B cell (primary cell): Measurements from ENCODE around the gene ALDH1B1. TPM values are rescaled to one million over a fixed set of nuclear protein-coding genes. Genes with fewer than 3 reads are reported as not detected.

ENCODE experiments used
- ATAC-seq: fragments of 200-7000 bp; cut with Tn5 transposase; one replicate; pipeline ENCODE4 v1.10.0; 2021; ENCODE audit warnings: low read depth, mild to moderate bottlenecking, moderate number of reproducible peaks, moderate library complexity
- CTCF ChIA-PET: fragments of 350-600 bp; sonication (Branson Sonifier 250); formaldehyde crosslinking; loops from one replicate; lab custom pipeline; 2021; ENCODE audit warnings: antibody characterized with exemption, inconsistent platforms; lab: Charles Lee
- POLR2A ChIA-PET: fragments of 350-600 bp; sonication (Branson Sonifier 250); formaldehyde crosslinking; loops from one replicate; lab custom pipeline; 2021; ENCODE audit warnings: antibody characterized with exemption; lab: Charles Lee
- DNase-seq: peaks from one replicate; pipeline ENCODE4 v3.0.0; 2013
- H2AFZ ChIP-seq: 2 replicates; pipeline ENCODE4 v1.6.1; 2012; ENCODE audit warnings: mild to moderate bottlenecking, low read depth, low read length; ENCODE audit not compliant: insufficient read depth, poor library complexity, severe bottlenecking
- H3K27ac ChIP-seq, 2 donors: 1 replicate in 1 of 2; 2 replicates in 1 of 2; pipeline ENCODE4 v1.5.1; 2012 to 2013; ENCODE audit warnings: low read length in 2 of 2, mild to moderate bottlenecking in 2 of 2, moderate library complexity in 1 of 2
- H3K27me3 ChIP-seq, 4 experiments: fragments of 200-600 bp in 1 of 4; sonication (generic) in 1 of 4; replicated peaks in 1 of 4; 1 replicate in 2 of 4; 2 replicates in 2 of 4; pipeline versions ENCODE4 v1.6.1 to v1.7.0; 2013 to 2016; ENCODE audit warnings: low read length in 3 of 4, mild to moderate bottlenecking in 2 of 4, mixed read lengths in 1 of 4, moderate library complexity in 1 of 4; ENCODE audit not compliant: insufficient read depth in 4 of 4, control insufficient read depth in 3 of 4; ENCODE audit errors: control extremely low read depth in 1 of 4
- H3K36me3 ChIP-seq, 2 experiments: replicated peaks in 1 of 2; 1 replicate in 1 of 2; 2 replicates in 1 of 2; pipeline versions ENCODE4 v1.6.1 to v1.7.1; 2013; ENCODE audit warnings: low read length in 1 of 2; ENCODE audit not compliant: insufficient read depth in 2 of 2, control insufficient read depth in 1 of 2; ENCODE audit errors: control extremely low read depth in 1 of 2, extremely low read depth in 1 of 2
- H3K4me1 ChIP-seq, 2 donors: fragments of 200-600 bp in 1 of 2; sonication (generic) in 1 of 2; 1 replicate in 1 of 2; 2 replicates in 1 of 2; pipeline versions ENCODE4 v1.5.1 to v1.6.1; 2013 to 2017; ENCODE audit warnings: low read length in 2 of 2; ENCODE audit not compliant: control insufficient read depth in 2 of 2, insufficient read depth in 2 of 2
- H3K4me2 ChIP-seq: replicated peaks from 2 replicates; pipeline ENCODE3; 2012; ENCODE audit warnings: mild to moderate bottlenecking, low read depth, low read length; ENCODE audit not compliant: poor library complexity, severe bottlenecking
- H3K4me3 ChIP-seq, 5 experiments: fragments of 200-600 bp in 1 of 5; sonication (generic) in 1 of 5; 1 replicate in 3 of 5; 2 replicates in 2 of 5; pipeline versions ENCODE4 v1.5.1 to v1.7.0; 2011 to 2016; ENCODE audit warnings: low read length in 4 of 5, mild to moderate bottlenecking in 4 of 5, low read depth in 2 of 5, control low read depth in 1 of 5, moderate library complexity in 1 of 5; ENCODE audit not compliant: insufficient read depth in 1 of 5; ENCODE audit errors: control extremely low read depth in 1 of 5, extremely low read depth in 1 of 5
- H3K79me2 ChIP-seq: fragments of 200-600 bp; sonication (generic); one replicate; pipeline ENCODE4 v1.6.0; 2016; ENCODE audit warnings: low read length; ENCODE audit not compliant: control insufficient read depth, insufficient read depth
- H3K9ac ChIP-seq: fragments of 200-600 bp; sonication (generic); 2 replicates; pipeline ENCODE4 v1.6.1; 2017; ENCODE audit warnings: mild to moderate bottlenecking, low read length, moderate library complexity
- H3K9me3 ChIP-seq, 3 donors: one replicate each; pipeline versions ENCODE4 v1.6.1 to v1.7.1; 2013; ENCODE audit warnings: low read length in 2 of 3; ENCODE audit not compliant: control insufficient read depth in 2 of 3, insufficient read depth in 1 of 3; ENCODE audit errors: control extremely low read depth in 1 of 3
- H4K20me1 ChIP-seq: 2 replicates; pipeline ENCODE4 v1.6.0; 2012; ENCODE audit warnings: mild to moderate bottlenecking, low read length; ENCODE audit not compliant: insufficient read depth, control insufficient read depth, poor library complexity, severe bottlenecking
- H3K27ac Mint-ChIP-seq: one replicate; pipeline ENCODE4 v1.8.0; 2021; ENCODE audit warnings: mixed read lengths
- H3K27me3 Mint-ChIP-seq: one replicate; pipeline ENCODE4 v1.8.0; 2021; ENCODE audit warnings: mixed read lengths
- H3K4me1 Mint-ChIP-seq: one replicate; pipeline ENCODE4 v1.8.0; 2021; ENCODE audit warnings: mixed read lengths
- H3K4me3 Mint-ChIP-seq: one replicate; pipeline ENCODE4 v1.8.0; 2021; ENCODE audit warnings: mixed read lengths
- H3K9me3 Mint-ChIP-seq: one replicate; pipeline ENCODE4 v1.8.0; 2022; ENCODE audit warnings: mixed read lengths; ENCODE audit not compliant: insufficient read depth
- CTCF ChIP-seq: fragments of 200-600 bp; IDR thresholded peaks from one replicate; pipeline ENCODE4 v1.8.0; 2022; ENCODE audit warnings: antibody characterized with exemption, mild to moderate bottlenecking
- EZH2 ChIP-seq: IDR thresholded peaks from 2 replicates; pipeline ENCODE4 v1.6.1; 2012; ENCODE audit warnings: borderline replicate concordance, low read depth, mild to moderate bottlenecking, moderate library complexity, low read length; ENCODE audit not compliant: insufficient read depth, poor library complexity, severe bottlenecking
- WGBS: methylation state at CpG from one replicate; pipeline ENCODE4 v1.1.5; 2013; ENCODE audit warnings: missing lambda C conversion rate; ENCODE audit not compliant: insufficient coverage; 5-methylcytosine and 5-hydroxymethylcytosine counted together
- intact Hi-C: fragments of 100-400 bp; cut with micrococcal nuclease; formaldehyde crosslinking; loops from one replicate; pipeline ENCODE4 v1.10.0; 2022
- polyA plus RNA-seq: library from polyadenylated mRNA; depleted of rRNA; stranded (reverse); fragments of >200 nt; gene quantifications from 2 replicates; pipeline ENCODE4 v1.2.3, GENCODE V29; 2012
- total RNA-seq, 2 donors: library from RNA; stranded (reverse); fragments of 120-200 nt in 1 of 2; gene quantifications; 1 replicate in 1 of 2; 2 replicates in 1 of 2; pipeline versions ENCODE4 v1.2.3 to v1.2.4, GENCODE V29; 2013 to 2022

Gene ALDH1B1
- total and polyA plus RNA-seq, 2 donors (not counting 1 experiment from before 2014, with no cell fraction given) = 0.81 to 4.8 TPM

- H4K20me1 ChIP-seq = no peaks in the 10 kb centered on the region
- H3K4me3 ChIP-seq = no peak overlapping the region
- H3K9me3 ChIP-seq = no peaks in the 10 kb centered on the region
- H3K4me1 ChIP-seq = no peaks in the 10 kb centered on the region
- ATAC-seq (no peak), DNase-seq (no peak)
- 72% methylated on average over 3 of the region's 3 CpGs for WGBS
- peaks cover 54% of the 10 kb centered on the region for H3K27me3 Mint-ChIP-seq
- ChIA-PET CTCF (no interaction called here), POLR2A (no interaction called here)
- H3K36me3 ChIP-seq = no peaks in the 10 kb centered on the region
- no peak overlapping the region for H3K9ac ChIP-seq
- H3K4me2 ChIP-seq = no peak overlapping the region
- no peak for TF ChIP-seq CTCF
- no peak for TF ChIP-seq EZH2
- no peaks in the 10 kb centered on the region for H3K4me1 Mint-ChIP-seq
- H3K9me3 Mint-ChIP-seq = no peaks in the 10 kb centered on the region
- H3K27ac Mint-ChIP-seq = no peak overlapping the region
- no peak overlapping the region for H3K27ac ChIP-seq
- peaks cover 0 to 8% (median under 1%) of the 10 kb centered on the region in 4 experiments for H3K27me3 ChIP-seq
- H3K4me3 Mint-ChIP-seq = no peak overlapping the region
- no peak overlapping the region for H2AFZ ChIP-seq
- intact Hi-C loops = no loop called here
- H3K79me2 ChIP-seq = no peaks in the 10 kb centered on the region
Observed at GRCh38 chr9:38405785-38406184, 13.3 kb downstream of the ALDH1B1 start.

GRCh38 chr9:38406476-38407186 is 14.1 kb downstream of the ALDH1B1 start:
- Histone ChIP-seq H3K4me2 (no peak overlapping the region), H3K27ac (no peak overlapping the region), H4K20me1 (no peaks in the 10 kb centered on the region), H3K27me3 (peaks cover 0 to 8% (median 3%) of the 10 kb centered on the region in 4 experiments), H3K9ac (no peak overlapping the region), H3K79me2 (no peaks in the 10 kb centered on the region), H3K36me3 (no peaks in the 10 kb centered on the region), H3K4me1 (no peaks in the 10 kb centered on the region), H2AFZ (no peak overlapping the region), H3K4me3 (no peak overlapping the region), H3K9me3 (no peaks in the 10 kb centered on the region)
- Mint-ChIP-seq H3K4me1 (no peaks in the 10 kb centered on the region), H3K27me3 (peaks cover 58% of the 10 kb centered on the region), H3K9me3 (no peaks in the 10 kb centered on the region), H3K27ac (no peak overlapping the region), H3K4me3 (no peak overlapping the region)
- intact Hi-C loops = no loop called here
- ChIA-PET POLR2A (no interaction called here), CTCF (no interaction called here)
- TF ChIP-seq EZH2 (no peak), CTCF (no peak)
- ATAC-seq (no peak), DNase-seq (no peak)
- 94% methylated on average over 7 of the region's 9 CpGs for WGBS
